Measurements from ENCODE around the gene XRCC4. TPM values are rescaled to one million over a fixed set of nuclear protein-coding genes. Genes with fewer than 3 reads are reported as not detected.

Gene XRCC4
- total and polyA plus RNA-seq, 12 donors = 2.4 to 15.8 (median 6.3) TPM

GRCh38 chr5:83093692-83094091 lies 16.3 kb downstream of the XRCC4 start:
- DNase-seq = no peak
- intact Hi-C loops (cut with DNase I) = no loop called here
- no peaks in the 10 kb centered on the region for H3K27me3 ChIP-seq
- peaks cover 0 to 2% (median 0%) of the 10 kb centered on the region in 3 donors for H3K9me3 ChIP-seq (replicated peaks in 1 of 3)
- H3K4me1 ChIP-seq (replicated peaks in 1 of 2) = peaks cover 0 to 2% of the 10 kb centered on the region in 2 donors
- H3K4me3 ChIP-seq = no peak overlapping the region
- TF ChIP-seq, protein P1, sequence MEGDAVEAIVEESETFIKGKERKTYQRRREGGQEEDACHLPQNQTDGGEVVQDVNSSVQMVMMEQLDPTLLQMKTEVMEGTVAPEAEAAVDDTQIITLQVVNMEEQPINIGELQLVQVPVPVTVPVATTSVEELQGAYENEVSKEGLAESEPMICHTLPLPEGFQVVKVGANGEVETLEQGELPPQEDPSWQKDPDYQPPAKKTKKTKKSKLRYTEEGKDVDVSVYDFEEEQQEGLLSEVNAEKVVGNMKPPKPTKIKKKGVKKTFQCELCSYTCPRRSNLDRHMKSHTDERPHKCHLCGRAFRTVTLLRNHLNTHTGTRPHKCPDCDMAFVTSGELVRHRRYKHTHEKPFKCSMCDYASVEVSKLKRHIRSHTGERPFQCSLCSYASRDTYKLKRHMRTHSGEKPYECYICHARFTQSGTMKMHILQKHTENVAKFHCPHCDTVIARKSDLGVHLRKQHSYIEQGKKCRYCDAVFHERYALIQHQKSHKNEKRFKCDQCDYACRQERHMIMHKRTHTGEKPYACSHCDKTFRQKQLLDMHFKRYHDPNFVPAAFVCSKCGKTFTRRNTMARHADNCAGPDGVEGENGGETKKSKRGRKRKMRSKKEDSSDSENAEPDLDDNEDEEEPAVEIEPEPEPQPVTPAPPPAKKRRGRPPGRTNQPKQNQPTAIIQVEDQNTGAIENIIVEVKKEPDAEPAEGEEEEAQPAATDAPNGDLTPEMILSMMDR (IDR thresholded peaks at IDR 0.05) = no peak
- TF ChIP-seq POLR2A (IDR thresholded peaks at IDR 0.05) = no peak
- H3K36me3 ChIP-seq (replicated peaks in 1 of 2) = no peaks in the 10 kb centered on the region
- 96 to 99% (median 97%) methylated on average over 4 of the region's 4 CpGs for WGBS, 4 donors
- H3K27ac ChIP-seq = no peak overlapping the region

DNA sequence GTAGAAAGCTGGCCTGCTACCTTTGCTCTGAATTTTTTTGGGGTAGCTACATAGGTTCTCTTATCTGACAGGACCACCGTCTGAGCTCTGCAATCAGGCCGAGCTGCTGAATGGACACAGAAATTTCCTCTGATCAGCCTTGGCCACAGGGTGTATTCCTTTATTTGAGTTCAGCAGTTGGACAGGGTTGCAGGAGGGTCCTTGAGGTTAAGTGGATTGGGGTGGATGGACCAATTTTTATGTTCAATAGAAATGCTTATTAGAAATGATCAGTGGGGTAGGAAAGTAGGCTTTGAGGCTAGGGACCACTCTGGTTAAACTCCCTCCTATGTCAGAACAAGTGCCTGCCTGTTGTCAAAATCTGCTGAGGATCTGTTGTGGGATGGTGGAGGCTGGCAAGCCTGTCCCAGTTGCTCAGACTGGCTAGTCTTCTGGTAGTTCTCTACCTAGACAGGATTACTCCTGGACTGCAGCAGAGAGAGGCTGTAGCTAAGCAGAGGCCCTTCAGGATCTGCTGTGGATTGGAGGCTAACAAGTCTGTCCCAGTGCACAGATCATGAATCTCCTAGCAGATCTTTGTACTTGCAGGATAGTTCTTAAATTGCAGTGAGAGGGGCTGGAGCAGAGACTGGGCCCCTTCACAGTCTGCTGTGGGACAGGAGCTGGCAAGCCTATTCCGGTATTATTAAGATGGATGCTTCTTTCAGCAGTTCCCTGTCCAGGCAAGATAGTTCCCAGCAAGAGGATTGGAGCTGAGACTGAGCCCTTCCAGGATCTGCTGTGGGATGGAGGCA lies 18.0 kb downstream of the XRCC4 start:
- H3K4me3 ChIP-seq = no peak overlapping the region
- no peak for TF ChIP-seq POLR2A (IDR thresholded peaks at IDR 0.05)
- TF ChIP-seq, protein P1 (IDR thresholded peaks at IDR 0.05) = no peak
- 85 to 100% (median 93%) methylated on average over 2 to 3 of the region's 3 CpGs for WGBS, 4 donors
- H3K4me1 ChIP-seq (replicated peaks in 1 of 2) = peaks cover 0 to 15% of the 10 kb centered on the region in 2 donors
- no peak overlapping the region for H3K27ac ChIP-seq
- intact Hi-C loops (cut with DNase I) = no loop called here
- no peaks in the 10 kb centered on the region for H3K27me3 ChIP-seq
- no peak for DNase-seq
- peaks cover 0 to 4% (median 0%) of the 10 kb centered on the region in 3 donors for H3K9me3 ChIP-seq (replicated peaks in 1 of 3)
- H3K36me3 ChIP-seq (replicated peaks in 1 of 2) = no peaks in the 10 kb centered on the region

- Histone ChIP-seq H3K4me3 (no peak overlapping the region), H3K36me3 (replicated peaks in 1 of 2) (no peaks in the 10 kb centered on the region), H3K4me1 (replicated peaks in 1 of 2) (peaks cover 0 to 15% of the 10 kb centered on the region in 2 donors), H3K27me3 (no peaks in the 10 kb centered on the region), H3K9me3 (replicated peaks in 1 of 3) (peaks cover 0 to 7% (median 0%) of the 10 kb centered on the region in 3 donors), H3K27ac (no peak overlapping the region)
- DNase-seq = peak in 5 of 7 donors; percentile 14 to 58 (median 34)
- TF ChIP-seq, protein P1 (IDR thresholded peaks at IDR 0.05) = no peak
- TF ChIP-seq POLR2A (IDR thresholded peaks at IDR 0.05) = no peak
- WGBS, 4 donors = 64 to 85% (median 73%) methylated on average over 3 to 6 of the region's 6 CpGs
- intact Hi-C loops (cut with DNase I) = no loop called here
These were observed 18.7 kb downstream of the XRCC4 start for GRCh38 chr5:83095957-83096539.

GRCh38 chr5:83096660-83097339 lies 19.5 kb downstream of the XRCC4 start:
- no peak overlapping the region for H3K4me3 ChIP-seq
- intact Hi-C loops (cut with DNase I) = no loop called here
- no peak for TF ChIP-seq POLR2A (IDR thresholded peaks at IDR 0.05)
- TF ChIP-seq, protein P1 (IDR thresholded peaks at IDR 0.05) = no peak
- WGBS, 4 donors = 91 to 94% (median 93%) methylated on average over 2 of the region's 2 CpGs
- no peak for DNase-seq
- peaks cover 0 to 10% (median 0%) of the 10 kb centered on the region in 3 donors for H3K9me3 ChIP-seq (replicated peaks in 1 of 3)
- H3K36me3 ChIP-seq (replicated peaks in 1 of 2) = no peaks in the 10 kb centered on the region
- H3K27me3 ChIP-seq = no peaks in the 10 kb centered on the region
- H3K27ac ChIP-seq = no peak overlapping the region
- peaks cover 0 to 15% of the 10 kb centered on the region in 2 donors for H3K4me1 ChIP-seq (replicated peaks in 1 of 2)

Data from adrenal gland (tissue), 12 donors.